DOHH2 (cell line): Measurements from ENCODE around the gene MAGI1.

Experiments used
- CTCF ChIP-seq: fragments of 200-600 bp; sonication (generic); IDR thresholded peaks from one replicate; pipeline ENCODE4 v1.5.1; 2014; ENCODE audit warnings: antibody characterized with exemption, mild to moderate bottlenecking, low read depth, low read length; ENCODE audit not compliant: poor library complexity, severe bottlenecking
- EZH2phosphoT487 ChIP-seq: fragments of 200-600 bp; sonication (generic); IDR thresholded peaks from 2 replicates; pipeline ENCODE4 v1.6.1; 2017; ENCODE audit warnings: borderline replicate concordance, mild to moderate bottlenecking, antibody characterized with exemption, low read length, moderate library complexity, mixed read lengths

- TF ChIP-seq CTCF: no peak
- no peak for TF ChIP-seq EZH2phosphoT487
Observed at GRCh38 chr3:65963787-65964677, 74.7 kb downstream of the MAGI1 start.
